Activated naive CD8-positive, alpha-beta T cell treated with anti-CD3 and anti-CD28 coated beads, Interleukin-2, amount 50 U/mL, for 24 hours (primary cell): ENCODE measurements around the gene PCED1B.

ENCODE experiments used
- ATAC-seq: fragments of 150-1000 bp; cut with Tn5 transposase; one replicate; pipeline ENCODE4 v1.10.0; 2021
- DNase-seq: peaks from one replicate; pipeline ENCODE4 v3.0.0; 2021
- H3K27ac Mint-ChIP-seq: one replicate; pipeline ENCODE4 v1.8.0; 2021; ENCODE audit warnings: mild to moderate bottlenecking, mixed read lengths
- H3K27me3 Mint-ChIP-seq: one replicate; pipeline ENCODE4 v1.8.0; 2021; ENCODE audit warnings: mixed read lengths
- H3K36me3 Mint-ChIP-seq: one replicate; pipeline ENCODE4 v1.8.0; 2021; ENCODE audit warnings: low read depth, mixed read lengths
- H3K4me1 Mint-ChIP-seq: one replicate; pipeline ENCODE4 v1.8.0; 2021; ENCODE audit warnings: mixed read lengths
- H3K4me3 Mint-ChIP-seq: one replicate; pipeline ENCODE4 v1.8.0; 2021; ENCODE audit warnings: mild to moderate bottlenecking, moderate library complexity, mixed read lengths
- H3K9me3 Mint-ChIP-seq: one replicate; pipeline ENCODE4 v1.8.0; 2021; ENCODE audit warnings: mixed read lengths

Gene PCED1B

GRCh38 chr12:47218191-47218654 lies 138.8 kb downstream of the PCED1B start:
- Mint-ChIP-seq H3K36me3 (peaks cover 83% of the 10 kb centered on the region), H3K27me3 (no peaks in the 10 kb centered on the region)

DNA sequence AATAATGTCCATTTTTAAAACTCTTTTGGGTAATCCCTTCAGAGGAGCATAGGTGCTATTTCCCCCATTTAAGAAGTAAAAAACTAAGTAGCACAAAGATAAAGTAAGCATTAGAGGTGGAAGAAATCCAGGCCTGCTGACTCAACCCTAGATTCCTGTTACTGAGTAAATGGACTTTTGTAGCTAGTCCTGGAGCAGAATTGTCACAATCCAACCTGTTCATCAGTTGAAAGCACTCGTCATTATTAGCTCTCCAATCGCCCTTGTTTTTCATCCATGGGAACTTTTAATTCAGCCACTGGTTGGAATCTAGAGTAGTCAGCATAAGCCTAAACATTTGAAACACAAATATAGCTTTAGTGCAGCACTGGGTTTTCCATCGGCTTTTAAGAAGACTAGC lies 139.8 kb downstream of the PCED1B start:
- ATAC-seq (no peak), DNase-seq (no peak)
- peak overlapping the region; percentile 96 for H3K27ac Mint-ChIP-seq
- H3K4me1 Mint-ChIP-seq, result peaks cover 59% of the 10 kb centered on the region
- no peaks in the 10 kb centered on the region for H3K9me3 Mint-ChIP-seq
- H3K36me3 Mint-ChIP-seq, result peaks cover 81% of the 10 kb centered on the region
- no peaks in the 10 kb centered on the region for H3K27me3 Mint-ChIP-seq
- peak overlapping the region; percentile 83 for H3K4me3 Mint-ChIP-seq

More at GRCh38 chr12:47218191-47218654, 138.8 kb downstream of the PCED1B start:
- Mint-ChIP-seq H3K9me3 (no peaks in the 10 kb centered on the region), H3K27ac (peak overlapping the region; percentile 96), H3K4me3 (peak overlapping the region; percentile 83), H3K4me1 (peaks cover 60% of the 10 kb centered on the region)
- DNase-seq (no peak), ATAC-seq (peak; percentile 13)

- Mint-ChIP-seq H3K36me3 (peaks cover 85% of the 10 kb centered on the region), H3K27ac (peak overlapping the region; percentile 91), H3K4me3 (peak overlapping the region; percentile 75), H3K4me1 (peaks cover 72% of the 10 kb centered on the region), H3K27me3 (no peaks in the 10 kb centered on the region), H3K9me3 (no peaks in the 10 kb centered on the region)
- DNase-seq (no peak), ATAC-seq (no peak)
Observed at GRCh38 chr12:47221256-47222023, 142.0 kb downstream of the PCED1B start.

GRCh38 chr12:47222520-47223030 lies 143.2 kb downstream of the PCED1B start:
- ATAC-seq (no peak), DNase-seq (no peak)
- peak overlapping the region; percentile 91 for H3K27ac Mint-ChIP-seq
- peaks cover 84% of the 10 kb centered on the region for H3K36me3 Mint-ChIP-seq
- peak overlapping the region; percentile 84 for H3K4me3 Mint-ChIP-seq
- H3K9me3 Mint-ChIP-seq, result no peaks in the 10 kb centered on the region
- H3K4me1 Mint-ChIP-seq, result peaks cover 74% of the 10 kb centered on the region
- no peaks in the 10 kb centered on the region for H3K27me3 Mint-ChIP-seq

GRCh38 chr12:47223031-47223847 lies 143.8 kb downstream of the PCED1B start:
- ATAC-seq, result peak; percentile 53
- peaks cover 84% of the 10 kb centered on the region for H3K36me3 Mint-ChIP-seq
- H3K9me3 Mint-ChIP-seq, result no peaks in the 10 kb centered on the region

DNA sequence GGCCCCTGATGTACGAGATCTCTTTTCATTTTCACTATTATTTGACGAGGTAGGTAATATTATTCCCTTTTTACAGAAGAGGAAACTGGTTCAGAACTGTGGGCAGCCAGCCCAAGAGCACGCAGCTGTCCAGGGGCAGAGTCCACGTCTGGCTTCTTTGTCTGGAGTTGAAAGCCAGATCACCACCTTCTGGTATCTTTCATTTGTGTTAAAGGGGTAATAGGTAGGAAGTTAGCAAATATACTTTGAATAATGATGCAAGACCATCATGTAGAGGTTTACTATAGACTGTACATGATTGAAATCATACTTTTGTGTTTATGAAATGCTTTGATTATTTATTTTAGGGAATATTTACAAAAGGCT lies 144.4 kb downstream of the PCED1B start:
- no peaks in the 10 kb centered on the region for H3K9me3 Mint-ChIP-seq
- ATAC-seq (no peak), DNase-seq (no peak)
- H3K4me3 Mint-ChIP-seq, result peak overlapping the region; percentile 84
- H3K36me3 Mint-ChIP-seq, result peaks cover 84% of the 10 kb centered on the region
- H3K4me1 Mint-ChIP-seq, result peaks cover 80% of the 10 kb centered on the region
- H3K27me3 Mint-ChIP-seq, result no peaks in the 10 kb centered on the region
- peak overlapping the region; percentile 91 for H3K27ac Mint-ChIP-seq

More at GRCh38 chr12:47223031-47223847, 143.8 kb downstream of the PCED1B start:
- Mint-ChIP-seq H3K4me1 (peaks cover 76% of the 10 kb centered on the region), H3K27me3 (no peaks in the 10 kb centered on the region), H3K27ac (peak overlapping the region; percentile 91), H3K4me3 (peak overlapping the region; percentile 84)
- no peak for DNase-seq

GRCh38 chr12:47224563-47225133 lies 145.2 kb downstream of the PCED1B start:
- ATAC-seq (no peak), DNase-seq (no peak)
- peak overlapping the region; percentile 91 for H3K27ac Mint-ChIP-seq
- no peaks in the 10 kb centered on the region for H3K27me3 Mint-ChIP-seq
- H3K4me3 Mint-ChIP-seq, result peak overlapping the region; percentile 84
- peaks cover 84% of the 10 kb centered on the region for H3K36me3 Mint-ChIP-seq
- H3K9me3 Mint-ChIP-seq, result no peaks in the 10 kb centered on the region
- H3K4me1 Mint-ChIP-seq, result peaks cover 83% of the 10 kb centered on the region

- Mint-ChIP-seq H3K4me1 (peaks cover 87% of the 10 kb centered on the region), H3K4me3 (peak overlapping the region; percentile 84), H3K27me3 (no peaks in the 10 kb centered on the region), H3K27ac (peak overlapping the region; percentile 91), H3K9me3 (no peaks in the 10 kb centered on the region), H3K36me3 (peaks cover 85% of the 10 kb centered on the region)
- DNase-seq (no peak), ATAC-seq (no peak)
Observed at GRCh38 chr12:47225356-47225755, 145.9 kb downstream of the PCED1B start.

DNA sequence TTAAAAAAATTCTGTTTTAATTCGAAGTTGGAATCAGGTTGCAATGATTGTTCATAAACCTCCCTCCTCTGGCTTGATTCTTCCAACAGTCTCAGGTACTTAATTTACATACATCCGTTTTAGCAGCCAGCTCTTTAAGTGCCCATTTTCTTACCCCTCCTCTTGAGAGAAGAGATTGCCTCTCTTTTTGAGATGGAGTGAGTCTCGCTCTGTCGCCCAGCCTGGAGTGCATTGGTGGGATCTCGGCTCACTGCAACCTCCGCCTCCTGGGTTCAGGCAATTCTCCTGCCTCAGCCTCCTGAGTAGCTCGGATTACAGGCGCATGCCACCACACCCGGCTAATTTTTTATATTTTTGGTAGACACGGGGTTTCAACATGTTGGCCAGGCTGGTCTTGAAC lies 146.8 kb downstream of the PCED1B start:
- no peaks in the 10 kb centered on the region for H3K27me3 Mint-ChIP-seq
- DNase-seq (no peak), ATAC-seq (no peak)
- peaks cover 91% of the 10 kb centered on the region for H3K4me1 Mint-ChIP-seq
- no peaks in the 10 kb centered on the region for H3K9me3 Mint-ChIP-seq
- peak overlapping the region; percentile 91 for H3K27ac Mint-ChIP-seq
- H3K4me3 Mint-ChIP-seq, result peak overlapping the region; percentile 84
- H3K36me3 Mint-ChIP-seq, result peaks cover 88% of the 10 kb centered on the region

DNA sequence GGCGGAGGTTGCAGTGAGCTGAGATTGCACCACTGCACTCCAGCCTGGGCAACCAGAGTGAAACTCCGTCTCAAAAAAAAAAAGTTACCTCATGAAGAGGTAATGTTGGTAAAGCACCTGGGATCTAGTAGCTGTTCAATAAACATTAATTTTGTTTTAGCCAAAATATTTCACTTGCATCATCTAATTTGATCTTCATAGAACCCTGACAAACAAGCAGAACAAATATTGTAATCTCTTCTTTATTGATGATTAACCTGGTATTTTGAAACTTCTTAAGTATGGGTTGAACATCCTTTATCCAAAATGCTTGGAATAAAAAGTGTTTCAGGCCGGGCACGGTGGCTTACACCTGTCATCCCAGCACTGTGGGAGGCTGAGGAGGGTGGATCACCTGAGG lies 149.4 kb downstream of the PCED1B start:
- no peaks in the 10 kb centered on the region for H3K9me3 Mint-ChIP-seq
- no peak overlapping the region for H3K4me3 Mint-ChIP-seq
- peak overlapping the region; percentile 91 for H3K27ac Mint-ChIP-seq
- peaks cover 90% of the 10 kb centered on the region for H3K36me3 Mint-ChIP-seq
- DNase-seq, result no peak
- no peaks in the 10 kb centered on the region for H3K27me3 Mint-ChIP-seq
- peaks cover 84% of the 10 kb centered on the region for H3K4me1 Mint-ChIP-seq
- no peak for ATAC-seq

GRCh38 chr12:47231456-47231855 lies 152.0 kb downstream of the PCED1B start:
- no peak for ATAC-seq
- H3K4me1 Mint-ChIP-seq, result peaks cover 81% of the 10 kb centered on the region
- peak overlapping the region; percentile 77 for H3K27ac Mint-ChIP-seq
- no peak overlapping the region for H3K4me3 Mint-ChIP-seq
- DNase-seq, result no peak
- H3K36me3 Mint-ChIP-seq, result peaks cover 91% of the 10 kb centered on the region
- peaks cover 7% of the 10 kb centered on the region for H3K9me3 Mint-ChIP-seq
- H3K27me3 Mint-ChIP-seq, result no peaks in the 10 kb centered on the region

- Mint-ChIP-seq H3K27ac (no peak overlapping the region), H3K9me3 (peaks cover 9% of the 10 kb centered on the region), H3K36me3 (peaks cover 86% of the 10 kb centered on the region), H3K4me3 (no peak overlapping the region), H3K4me1 (peaks cover 79% of the 10 kb centered on the region), H3K27me3 (no peaks in the 10 kb centered on the region)
- DNase-seq (no peak), ATAC-seq (no peak)
Observed at GRCh38 chr12:47234576-47235141, 155.2 kb downstream of the PCED1B start.

- Mint-ChIP-seq H3K36me3 (peaks cover 83% of the 10 kb centered on the region), H3K4me3 (no peak overlapping the region), H3K4me1 (peaks cover 73% of the 10 kb centered on the region), H3K27ac (peak overlapping the region; percentile 70), H3K9me3 (peaks cover 9% of the 10 kb centered on the region), H3K27me3 (no peaks in the 10 kb centered on the region)
- DNase-seq (no peak), ATAC-seq (no peak)
Observed at GRCh38 chr12:47235258-47236040, 156.0 kb downstream of the PCED1B start.
